HEK293 (cell line): ENCODE results near the gene SUV39H2.

Experiments
- CTCF ChIA-PET: fragments of 350-600 bp; formaldehyde crosslinking; extraction: SDS; loops from one replicate; lab custom pipeline; 2021; ENCODE audit warnings: antibody characterized with exemption; lab: Yijun Ruan, JAX
- POLR2A ChIA-PET: fragments of 300-600 bp; formaldehyde crosslinking; extraction: SDS; loops from one replicate; lab custom pipeline; 2020; ENCODE audit warnings: antibody characterized with exemption, inconsistent platforms; lab: Yijun Ruan, JAX
- H3K27ac ChIP-seq: fragments of 200-500 bp; sonication (Bioruptor generic); 2 replicates; pipeline ENCODE4 v1.5.1; 2014; ENCODE audit warnings: low read depth, low read length, control low read depth, inconsistent platforms; ENCODE audit errors: extremely low read depth
- H3K36me3 ChIP-seq, 2 experiments: fragments of 200-500 bp in 1 of 2; sonication (Bioruptor generic) in 1 of 2; 1 replicate in 1 of 2; 2 replicates in 1 of 2; pipeline ENCODE4 v1.5.1; 2014 to 2017; ENCODE audit warnings: inconsistent platforms in 2 of 2, low read length in 2 of 2; ENCODE audit not compliant: control insufficient read depth in 2 of 2, insufficient read depth in 1 of 2
- H3K4me1 ChIP-seq: fragments of 200-500 bp; sonication (Bioruptor generic); 2 replicates; pipeline ENCODE4 v1.5.1; 2014; ENCODE audit warnings: mild to moderate bottlenecking, low read length, inconsistent platforms; ENCODE audit not compliant: control insufficient read depth, insufficient read depth
- H3K4me3 ChIP-seq: 2 replicates; pipeline ENCODE4 v1.5.1; 2011; ENCODE audit warnings: low read depth, mild to moderate bottlenecking, control low read depth, low read length, moderate library complexity
- H3K9me3 ChIP-seq: fragments of 200-500 bp; sonication (Bioruptor generic); 2 replicates; pipeline ENCODE4 v1.5.1; 2014; ENCODE audit warnings: low read depth, low read length, inconsistent platforms; ENCODE audit not compliant: control insufficient read depth, insufficient read depth
- PBX3 ChIP-seq: sonication (generic); formaldehyde crosslinking; IDR thresholded peaks from 2 replicates; pipeline ENCODE4 v1.8.1; 2022; ENCODE audit warnings: mild to moderate bottlenecking, moderate library complexity, missing genetic modification reagents
- REPIN1 ChIP-seq: fragments of 450-650 bp; formaldehyde crosslinking; IDR thresholded peaks from 2 replicates; pipeline ENCODE4 v1.5.1; 2017; ENCODE audit warnings: missing biosample characterization, missing genetic modification characterization, low read depth
- SP2 ChIP-seq: fragments of 450-650 bp; formaldehyde crosslinking; IDR thresholded peaks from 2 replicates; pipeline ENCODE4 v1.5.1; 2016; ENCODE audit warnings: missing biosample characterization, missing genetic modification characterization
- SP7 ChIP-seq: fragments of 450-650 bp; formaldehyde crosslinking; IDR thresholded peaks from 2 replicates; pipeline ENCODE4 v1.5.1; 2016; ENCODE audit warnings: missing biosample characterization, missing genetic modification characterization
- ZBTB1 ChIP-seq: fragments of 450-650 bp; formaldehyde crosslinking; IDR thresholded peaks from 2 replicates; pipeline ENCODE4 v1.5.1; 2016; ENCODE audit warnings: missing biosample characterization, missing genetic modification characterization
- ZBTB17 ChIP-seq: fragments of 450-650 bp; formaldehyde crosslinking; IDR thresholded peaks from 2 replicates; pipeline ENCODE4 v1.5.1; 2016; ENCODE audit warnings: missing biosample characterization, missing genetic modification characterization
- ZBTB20 ChIP-seq: fragments of 450-650 bp; formaldehyde crosslinking; IDR thresholded peaks from 2 replicates; pipeline ENCODE4 v1.5.1; 2016; ENCODE audit warnings: missing biosample characterization, missing genetic modification characterization
- ZBTB21 ChIP-seq: fragments of 450-650 bp; formaldehyde crosslinking; IDR thresholded peaks from 2 replicates; pipeline ENCODE4 v1.5.1; 2017; ENCODE audit warnings: missing biosample characterization, missing genetic modification characterization
- ZNF121 ChIP-seq: fragments of 450-650 bp; formaldehyde crosslinking; IDR thresholded peaks from 2 replicates; pipeline ENCODE4 v1.5.1; 2016; ENCODE audit warnings: missing biosample characterization, missing genetic modification characterization
- ZNF174 ChIP-seq: fragments of 450-650 bp; formaldehyde crosslinking; IDR thresholded peaks from 2 replicates; pipeline ENCODE4 v1.5.0; 2017; ENCODE audit warnings: missing biosample characterization, mild to moderate bottlenecking, missing genetic modification characterization
- ZNF23 ChIP-seq: fragments of 450-650 bp; formaldehyde crosslinking; IDR thresholded peaks from 2 replicates; pipeline ENCODE4 v1.5.1; 2016; ENCODE audit warnings: missing biosample characterization, missing genetic modification characterization, borderline replicate concordance
- ZNF239 ChIP-seq: fragments of 450-650 bp; formaldehyde crosslinking; IDR thresholded peaks from 2 replicates; pipeline ENCODE4 v1.5.1; 2016; ENCODE audit warnings: missing biosample characterization, missing genetic modification characterization
- ZNF266 ChIP-seq: fragments of 450-650 bp; formaldehyde crosslinking; IDR thresholded peaks from 2 replicates; pipeline ENCODE4 v1.5.1; 2016; ENCODE audit warnings: missing biosample characterization, missing genetic modification characterization, low read depth
- ZNF341 ChIP-seq: fragments of 450-650 bp; formaldehyde crosslinking; IDR thresholded peaks from 2 replicates; pipeline ENCODE4; 2016; ENCODE audit warnings: low read depth, missing biosample characterization, missing genetic modification characterization
- ZNF366 ChIP-seq: fragments of 450-650 bp; formaldehyde crosslinking; conservative IDR thresholded peaks from 2 replicates; pipeline ENCODE4 v1.5.1; 2016; ENCODE audit warnings: missing biosample characterization, missing genetic modification characterization
- ZNF48 ChIP-seq: fragments of 450-650 bp; formaldehyde crosslinking; IDR thresholded peaks from 2 replicates; pipeline ENCODE4 v1.5.1; 2016; ENCODE audit warnings: missing biosample characterization, missing genetic modification characterization
- ZNF571 ChIP-seq: fragments of 450-650 bp; formaldehyde crosslinking; IDR thresholded peaks from 2 replicates; pipeline ENCODE4 v1.5.0; 2017; ENCODE audit warnings: missing biosample characterization, missing genetic modification characterization
- ZNF600 ChIP-seq: fragments of 450-650 bp; formaldehyde crosslinking; IDR thresholded peaks from 2 replicates; pipeline ENCODE4 v1.5.1; 2016; ENCODE audit warnings: missing biosample characterization, missing genetic modification characterization
- ZNF623 ChIP-seq: fragments of 450-650 bp; formaldehyde crosslinking; IDR thresholded peaks from 2 replicates; pipeline ENCODE4 v1.5.1; 2016; ENCODE audit warnings: missing biosample characterization, missing genetic modification characterization
- ZNF664 ChIP-seq: fragments of 450-650 bp; formaldehyde crosslinking; IDR thresholded peaks from 2 replicates; pipeline ENCODE4 v1.5.1; 2016; ENCODE audit warnings: missing biosample characterization, missing genetic modification characterization
- ZNF768 ChIP-seq: fragments of 450-650 bp; formaldehyde crosslinking; IDR thresholded peaks from 2 replicates; pipeline ENCODE4 v1.5.1; 2018; ENCODE audit warnings: missing biosample characterization, mild to moderate bottlenecking, missing genetic modification characterization
- ZNF776 ChIP-seq: fragments of 450-650 bp; formaldehyde crosslinking; IDR thresholded peaks from 2 replicates; pipeline ENCODE4 v1.5.0; 2017; ENCODE audit warnings: missing biosample characterization, missing genetic modification characterization, borderline replicate concordance
- ZSCAN4 ChIP-seq: fragments of 450-650 bp; formaldehyde crosslinking; IDR thresholded peaks from 2 replicates; pipeline ENCODE4 v1.5.1; 2017; ENCODE audit warnings: missing biosample characterization, missing genetic modification characterization
- TF ChIP-seq, protein P1 (sequence below): fragments of 450-650 bp; formaldehyde crosslinking; IDR thresholded peaks from 2 replicates; pipeline ENCODE4 v1.5.1; 2016; ENCODE audit warnings: missing biosample characterization, missing genetic modification characterization, low read depth
- TF ChIP-seq, protein P2 (sequence below): fragments of 450-650 bp; formaldehyde crosslinking; IDR thresholded peaks from 2 replicates; pipeline ENCODE4 v1.5.1; 2016; ENCODE audit warnings: missing biosample characterization, missing genetic modification characterization, borderline replicate concordance
- TF ChIP-seq, protein P3 (sequence below): fragments of 450-650 bp; formaldehyde crosslinking; IDR thresholded peaks from 2 replicates; pipeline ENCODE4 v1.5.1; 2016; ENCODE audit warnings: missing biosample characterization, missing genetic modification characterization

SUV39H2 gene

DNA sequence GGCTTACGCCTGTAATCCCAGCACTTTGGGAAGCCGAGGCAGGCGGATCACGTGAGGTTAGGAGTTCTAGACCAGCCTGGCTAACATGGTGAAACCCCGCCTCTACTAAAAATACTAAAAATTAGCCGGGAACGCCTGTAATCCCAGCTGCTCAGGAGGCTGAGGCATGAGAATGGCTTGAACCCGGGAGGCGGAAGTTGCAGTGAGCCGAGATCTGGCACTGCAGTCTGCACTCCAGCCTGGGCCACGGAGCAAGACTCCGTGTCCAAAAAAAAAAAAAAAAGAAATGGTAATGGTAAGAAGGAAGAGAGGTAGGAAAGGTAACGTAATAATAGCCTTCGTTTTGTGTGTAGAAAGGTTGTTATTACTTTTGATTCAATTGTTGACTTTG, 39.4 kb upstream of the SUV39H2 start:
- CTCF ChIA-PET: interaction anchor here (0.8 to 1.1 kb wide), 2 partner anchors 110 to 302 kb away, joined by 3 to 5 read pairs; no protein-coding TSS in a partner anchor
- H3K9me3 ChIP-seq: no peaks in the 10 kb centered on the region
- peak overlapping the region; percentile 88; the same call in 1 of the 2 replicates for H3K27ac ChIP-seq
- peaks cover 28 to 43% of the 10 kb centered on the region in 2 experiments; a peak in 2 of 3 replicates for H3K36me3 ChIP-seq
- POLR2A ChIA-PET: interaction anchor here (1.7 to 3.9 kb wide), 4 partner anchors 28 to 121 kb away, joined by 5 to 68 read pairs (median 18); partner anchors contain the start of genes DCLRE1C, MEIG1 and SUV39H2
- peaks cover 5% of the 10 kb centered on the region; the same call in 1 of the 2 replicates for H3K4me1 ChIP-seq
- H3K4me3 ChIP-seq: peak overlapping the region; percentile 94
- TF ChIP-seq ZNF366 (tag by site-specific recombination) (no peak), ZBTB20 (peak; percentile 46; the same call in 1 of the 2 replicates), ZNF623 (no peak), ZNF776 (no peak), SP2 (peak; percentile 40), ZSCAN4 (tag by site-specific recombination) (no peak), SP7 (tag by site-specific recombination) (peak; percentile 86), PBX3 (CRISPR knock-in tag) (no peak), REPIN1 (no peak), ZNF48 (tag by site-specific recombination) (no peak), ZBTB21 (no peak), ZNF266 (tag by site-specific recombination) (no peak), ZNF23 (tag by site-specific recombination) (no peak), ZNF768 (tag by site-specific recombination) (no peak), ZBTB17 (tag by site-specific recombination) (peak; percentile 82), ZNF341 (tag by site-specific recombination) (no peak), ZNF174 (tag by site-specific recombination) (no peak), ZBTB1 (tag by site-specific recombination) (no peak), ZNF664 (no peak), ZNF600 (peak; percentile 76), ZNF239 (no peak), ZNF121 (tag by site-specific recombination) (peak; percentile 94), ZNF571 (tag by site-specific recombination) (no peak)
- TF ChIP-seq, protein P1, sequence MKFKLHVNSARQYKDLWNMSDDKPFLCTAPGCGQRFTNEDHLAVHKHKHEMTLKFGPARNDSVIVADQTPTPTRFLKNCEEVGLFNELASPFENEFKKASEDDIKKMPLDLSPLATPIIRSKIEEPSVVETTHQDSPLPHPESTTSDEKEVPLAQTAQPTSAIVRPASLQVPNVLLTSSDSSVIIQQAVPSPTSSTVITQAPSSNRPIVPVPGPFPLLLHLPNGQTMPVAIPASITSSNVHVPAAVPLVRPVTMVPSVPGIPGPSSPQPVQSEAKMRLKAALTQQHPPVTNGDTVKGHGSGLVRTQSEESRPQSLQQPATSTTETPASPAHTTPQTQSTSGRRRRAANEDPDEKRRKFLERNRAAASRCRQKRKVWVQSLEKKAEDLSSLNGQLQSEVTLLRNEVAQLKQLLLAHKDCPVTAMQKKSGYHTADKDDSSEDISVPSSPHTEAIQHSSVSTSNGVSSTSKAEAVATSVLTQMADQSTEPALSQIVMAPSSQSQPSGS (tag by site-specific recombination): no peak
- TF ChIP-seq, protein P2, sequence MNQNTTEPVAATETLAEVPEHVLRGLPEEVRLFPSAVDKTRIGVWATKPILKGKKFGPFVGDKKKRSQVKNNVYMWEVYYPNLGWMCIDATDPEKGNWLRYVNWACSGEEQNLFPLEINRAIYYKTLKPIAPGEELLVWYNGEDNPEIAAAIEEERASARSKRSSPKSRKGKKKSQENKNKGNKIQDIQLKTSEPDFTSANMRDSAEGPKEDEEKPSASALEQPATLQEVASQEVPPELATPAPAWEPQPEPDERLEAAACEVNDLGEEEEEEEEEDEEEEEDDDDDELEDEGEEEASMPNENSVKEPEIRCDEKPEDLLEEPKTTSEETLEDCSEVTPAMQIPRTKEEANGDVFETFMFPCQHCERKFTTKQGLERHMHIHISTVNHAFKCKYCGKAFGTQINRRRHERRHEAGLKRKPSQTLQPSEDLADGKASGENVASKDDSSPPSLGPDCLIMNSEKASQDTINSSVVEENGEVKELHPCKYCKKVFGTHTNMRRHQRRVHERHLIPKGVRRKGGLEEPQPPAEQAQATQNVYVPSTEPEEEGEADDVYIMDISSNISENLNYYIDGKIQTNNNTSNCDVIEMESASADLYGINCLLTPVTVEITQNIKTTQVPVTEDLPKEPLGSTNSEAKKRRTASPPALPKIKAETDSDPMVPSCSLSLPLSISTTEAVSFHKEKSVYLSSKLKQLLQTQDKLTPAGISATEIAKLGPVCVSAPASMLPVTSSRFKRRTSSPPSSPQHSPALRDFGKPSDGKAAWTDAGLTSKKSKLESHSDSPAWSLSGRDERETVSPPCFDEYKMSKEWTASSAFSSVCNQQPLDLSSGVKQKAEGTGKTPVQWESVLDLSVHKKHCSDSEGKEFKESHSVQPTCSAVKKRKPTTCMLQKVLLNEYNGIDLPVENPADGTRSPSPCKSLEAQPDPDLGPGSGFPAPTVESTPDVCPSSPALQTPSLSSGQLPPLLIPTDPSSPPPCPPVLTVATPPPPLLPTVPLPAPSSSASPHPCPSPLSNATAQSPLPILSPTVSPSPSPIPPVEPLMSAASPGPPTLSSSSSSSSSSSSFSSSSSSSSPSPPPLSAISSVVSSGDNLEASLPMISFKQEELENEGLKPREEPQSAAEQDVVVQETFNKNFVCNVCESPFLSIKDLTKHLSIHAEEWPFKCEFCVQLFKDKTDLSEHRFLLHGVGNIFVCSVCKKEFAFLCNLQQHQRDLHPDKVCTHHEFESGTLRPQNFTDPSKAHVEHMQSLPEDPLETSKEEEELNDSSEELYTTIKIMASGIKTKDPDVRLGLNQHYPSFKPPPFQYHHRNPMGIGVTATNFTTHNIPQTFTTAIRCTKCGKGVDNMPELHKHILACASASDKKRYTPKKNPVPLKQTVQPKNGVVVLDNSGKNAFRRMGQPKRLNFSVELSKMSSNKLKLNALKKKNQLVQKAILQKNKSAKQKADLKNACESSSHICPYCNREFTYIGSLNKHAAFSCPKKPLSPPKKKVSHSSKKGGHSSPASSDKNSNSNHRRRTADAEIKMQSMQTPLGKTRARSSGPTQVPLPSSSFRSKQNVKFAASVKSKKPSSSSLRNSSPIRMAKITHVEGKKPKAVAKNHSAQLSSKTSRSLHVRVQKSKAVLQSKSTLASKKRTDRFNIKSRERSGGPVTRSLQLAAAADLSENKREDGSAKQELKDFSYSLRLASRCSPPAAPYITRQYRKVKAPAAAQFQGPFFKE (tag by site-specific recombination): no peak
- TF ChIP-seq, protein P3, sequence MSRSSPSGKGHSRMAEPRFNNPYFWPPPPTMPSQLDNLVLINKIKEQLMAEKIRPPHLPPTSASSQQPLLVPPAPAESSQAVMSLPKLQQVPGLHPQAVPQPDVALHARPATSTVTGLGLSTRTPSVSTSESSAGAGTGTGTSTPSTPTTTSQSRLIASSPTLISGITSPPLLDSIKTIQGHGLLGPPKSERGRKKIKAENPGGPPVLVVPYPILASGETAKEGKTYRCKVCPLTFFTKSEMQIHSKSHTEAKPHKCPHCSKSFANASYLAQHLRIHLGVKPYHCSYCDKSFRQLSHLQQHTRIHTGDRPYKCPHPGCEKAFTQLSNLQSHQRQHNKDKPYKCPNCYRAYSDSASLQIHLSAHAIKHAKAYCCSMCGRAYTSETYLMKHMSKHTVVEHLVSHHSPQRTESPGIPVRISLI (tag by site-specific recombination): 0 out of 2 replicates have a peak, but pooled peaks have one; percentile 39
